ENCODE results near the gene GRAMD2A. TPM values are rescaled to one million over a fixed set of nuclear protein-coding genes. Genes with fewer than 3 reads are reported as not detected.

GRAMD2A gene
- polyA plus RNA-seq, 3 donors = not detected

- no peaks in the 10 kb centered on the region for H3K9me3 Mint-ChIP-seq
- no peak overlapping the region for H3K9ac ChIP-seq (ENCODE audit: insufficient read depth, low read length, poor library complexity, severe bottlenecking)
- H3K27me3 Mint-ChIP-seq (ENCODE audit: low read depth in 3 of 3) = no peaks in the 10 kb centered on the region
- H3K27me3 ChIP-seq (ENCODE audit: control insufficient read depth in 2 of 2, insufficient read depth in 2 of 2, low read length in 2 of 2) = no peaks in the 10 kb centered on the region
- no peak overlapping the region for H3K4me2 ChIP-seq (replicated peaks; ENCODE audit: extremely low read depth, low read length, poor library complexity, severe bottlenecking)
- no peak overlapping the region for H3K4me3 Mint-ChIP-seq
- H3K79me2 ChIP-seq (ENCODE audit: insufficient read depth, low read length) = no peaks in the 10 kb centered on the region
- H3K4me1 Mint-ChIP-seq = peaks cover 13% of the 10 kb centered on the region
- H2AFZ ChIP-seq (ENCODE audit: insufficient read depth, low read depth, low read length, poor library complexity, severe bottlenecking) = peak overlapping the region; percentile 10
- no peaks in the 10 kb centered on the region for H3K9me3 ChIP-seq (replicated peaks in 1 of 2; ENCODE audit: control insufficient read depth in 1 of 2, insufficient read depth in 1 of 2, low read length in 2 of 2)
- no peak overlapping the region for H3K27ac ChIP-seq (ENCODE audit: low read depth in 1 of 2, low read length in 2 of 2)
- H3K36me3 Mint-ChIP-seq = no peaks in the 10 kb centered on the region
- DNase-seq = peak in 1 of 3 donors; percentile 26
- no peaks in the 10 kb centered on the region for H4K20me1 ChIP-seq (ENCODE audit: insufficient read depth, low read length)
- H3K27ac Mint-ChIP-seq = peak overlapping the region in 1 of 7 donors; percentile 31
- H3K36me3 ChIP-seq (replicated peaks in 1 of 2; ENCODE audit: control insufficient read depth in 1 of 2, insufficient read depth in 2 of 2, low read length in 2 of 2) = no peaks in the 10 kb centered on the region
- H3K4me3 ChIP-seq (replicated peaks in 1 of 3; ENCODE audit: low read depth in 2 of 3, low read length in 3 of 3) = no peak overlapping the region
- WGBS (ENCODE audit: insufficient coverage) = no CpG with 5 or more reads among the region's 2 CpGs
- peaks cover 11 to 12% of the 10 kb centered on the region in 2 donors for H3K4me1 ChIP-seq (ENCODE audit: control insufficient read depth in 1 of 2, insufficient read depth in 2 of 2, low read length in 2 of 2)
- intact Hi-C loops (cut with micrococcal nuclease) = no loop called here
- TF ChIP-seq CTCF (IDR thresholded peaks at IDR 0.05) = no peak
Observed at GRCh38 chr15:72147418-72147817, 50.2 kb downstream of the GRAMD2A start.

GRCh38 chr15:72146934-72147333 is 50.7 kb downstream of the GRAMD2A start:
- Histone ChIP-seq H3K27ac (ENCODE audit: low read depth in 1 of 2, low read length in 2 of 2) (no peak overlapping the region), H3K4me2 (replicated peaks; ENCODE audit: extremely low read depth, low read length, poor library complexity, severe bottlenecking) (no peak overlapping the region), H3K9ac (ENCODE audit: insufficient read depth, low read length, poor library complexity, severe bottlenecking) (no peak overlapping the region), H3K4me3 (replicated peaks in 1 of 3; ENCODE audit: low read depth in 2 of 3, low read length in 3 of 3) (no peak overlapping the region), H4K20me1 (ENCODE audit: insufficient read depth, low read length) (no peaks in the 10 kb centered on the region), H3K79me2 (ENCODE audit: insufficient read depth, low read length) (no peaks in the 10 kb centered on the region), H3K9me3 (replicated peaks in 1 of 2; ENCODE audit: control insufficient read depth in 1 of 2, insufficient read depth in 1 of 2, low read length in 2 of 2) (no peaks in the 10 kb centered on the region), H2AFZ (ENCODE audit: insufficient read depth, low read depth, low read length, poor library complexity, severe bottlenecking) (no peak overlapping the region), H3K4me1 (ENCODE audit: control insufficient read depth in 1 of 2, insufficient read depth in 2 of 2, low read length in 2 of 2) (peaks cover 11 to 12% of the 10 kb centered on the region in 2 donors), H3K36me3 (replicated peaks in 1 of 2; ENCODE audit: control insufficient read depth in 1 of 2, insufficient read depth in 2 of 2, low read length in 2 of 2) (no peaks in the 10 kb centered on the region), H3K27me3 (ENCODE audit: control insufficient read depth in 2 of 2, insufficient read depth in 2 of 2, low read length in 2 of 2) (no peaks in the 10 kb centered on the region)
- Mint-ChIP-seq H3K4me1 (peaks cover 13% of the 10 kb centered on the region), H3K27ac (peak overlapping the region in 1 of 7 donors; percentile 75), H3K36me3 (no peaks in the 10 kb centered on the region), H3K9me3 (no peaks in the 10 kb centered on the region), H3K4me3 (no peak overlapping the region), H3K27me3 (ENCODE audit: low read depth in 3 of 3) (no peaks in the 10 kb centered on the region)
- no peak for DNase-seq
- intact Hi-C loops (cut with micrococcal nuclease) = no loop called here
- TF ChIP-seq CTCF (IDR thresholded peaks at IDR 0.05) = no peak
